NCI-H1417 treated with DMSO at 0.1 percent for 48 hours (cell line): Measurements from ENCODE around the gene CNN2.

ENCODE experiments used
- DNase-seq: peaks from one replicate; lab custom pipeline; 2025; lab: John Stamatoyannopoulos, UW

Gene CNN2

DNA sequence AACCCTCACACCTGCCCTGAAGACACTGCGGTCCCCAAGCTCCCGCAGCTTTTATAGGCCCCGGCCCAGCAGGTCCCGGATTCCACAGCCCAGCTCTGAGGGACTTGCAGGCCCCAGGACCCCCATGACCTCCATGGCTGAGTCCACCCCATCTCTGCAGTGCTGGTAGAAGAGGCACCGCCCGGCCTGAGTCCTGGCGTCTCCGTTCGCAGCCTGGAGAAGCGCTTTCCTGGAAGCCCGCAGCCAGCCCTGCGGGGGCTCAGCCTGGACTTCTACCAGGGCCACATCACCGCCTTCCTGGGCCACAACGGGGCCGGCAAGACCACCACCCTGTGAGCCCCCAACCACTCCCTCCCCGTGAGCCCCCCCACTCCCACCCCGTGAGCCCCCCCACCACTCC lies 22.7 kb downstream of the CNN2 start:
- DNase-seq = no peak

- no peak for DNase-seq
Measured at GRCh38 chr19:1049800-1050199, 23.4 kb downstream of the CNN2 start.

DNA sequence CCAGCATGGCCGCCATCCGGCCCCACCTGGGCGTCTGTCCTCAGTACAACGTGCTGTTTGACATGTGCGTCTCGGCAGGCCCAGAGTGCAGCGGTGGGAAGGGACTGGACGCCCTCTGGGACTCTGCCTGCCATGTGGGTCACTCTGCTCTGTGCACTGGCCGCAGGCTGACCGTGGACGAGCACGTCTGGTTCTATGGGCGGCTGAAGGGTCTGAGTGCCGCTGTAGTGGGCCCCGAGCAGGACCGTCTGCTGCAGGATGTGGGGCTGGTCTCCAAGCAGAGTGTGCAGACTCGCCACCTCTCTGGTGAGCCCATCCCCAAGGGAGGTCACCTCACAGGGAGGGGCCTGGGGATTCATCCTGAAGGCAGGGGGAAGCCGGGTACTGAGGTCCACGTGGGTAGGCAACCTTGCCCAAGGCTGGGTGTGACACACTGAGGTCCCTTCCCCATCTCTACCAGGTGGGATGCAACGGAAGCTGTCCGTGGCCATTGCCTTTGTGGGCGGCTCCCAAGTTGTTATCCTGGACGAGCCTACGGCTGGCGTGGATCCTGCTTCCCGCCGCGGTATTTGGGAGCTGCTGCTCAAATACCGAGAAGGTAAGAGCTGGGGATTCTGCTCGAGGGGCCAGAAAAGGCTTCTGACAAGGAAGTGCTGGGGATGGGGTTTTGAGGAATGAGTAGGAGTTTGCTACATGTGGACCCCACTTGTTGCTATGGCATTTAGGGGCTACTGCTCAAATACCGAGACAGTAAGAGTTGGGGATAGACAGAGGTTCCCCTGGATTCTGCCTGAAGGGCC lies 24.8 kb downstream of the CNN2 start:
- DNase-seq = no peak

DNA sequence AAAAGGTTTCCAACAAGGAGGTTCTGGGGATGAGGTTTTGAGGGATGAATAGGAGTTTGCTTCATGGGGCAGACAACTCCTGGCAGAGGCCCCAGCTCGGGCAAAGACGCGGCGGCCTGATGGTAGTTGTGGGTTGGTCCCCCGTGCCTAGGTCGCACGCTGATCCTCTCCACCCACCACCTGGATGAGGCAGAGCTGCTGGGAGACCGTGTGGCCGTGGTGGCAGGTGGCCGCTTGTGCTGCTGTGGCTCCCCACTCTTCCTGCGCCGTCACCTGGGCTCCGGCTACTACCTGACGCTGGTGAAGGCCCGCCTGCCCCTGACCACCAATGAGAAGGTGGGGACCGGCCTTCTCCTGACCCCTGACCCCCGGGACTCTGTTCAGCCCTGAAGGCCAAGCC lies 25.4 kb downstream of the CNN2 start:
- DNase-seq = no peak

DNA sequence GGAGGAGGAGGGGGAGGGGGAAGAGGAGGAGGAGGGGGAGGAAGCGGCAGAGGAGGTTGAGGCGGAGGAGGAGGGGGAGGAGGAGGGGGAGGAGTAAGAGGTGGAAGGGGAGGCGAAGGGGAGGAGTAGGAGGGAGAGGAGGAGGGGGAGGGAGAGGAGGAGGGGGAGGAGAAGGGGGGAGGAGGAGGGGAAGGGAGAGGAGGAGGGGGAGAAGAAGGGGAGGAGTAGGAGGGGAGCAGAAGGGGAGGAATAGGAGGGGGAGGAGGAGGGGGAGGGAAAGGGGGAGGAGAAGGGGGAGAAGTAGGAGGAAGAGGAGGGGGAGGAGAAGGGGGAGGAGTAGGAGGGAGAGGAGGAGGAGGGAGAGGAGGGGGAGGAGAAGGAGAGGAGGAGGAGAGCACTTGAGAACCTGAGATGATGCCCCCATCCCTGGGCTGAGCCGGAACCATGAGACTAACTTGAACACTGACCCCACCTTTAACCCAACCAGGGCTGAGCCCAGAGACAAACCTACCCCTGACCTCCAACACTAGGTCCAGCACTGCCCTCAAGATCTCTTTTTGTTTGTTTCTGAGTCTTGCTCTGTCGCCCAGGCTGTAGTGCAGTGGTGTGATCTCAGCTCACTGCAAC lies 26.1 kb downstream of the CNN2 start:
- no peak for DNase-seq

GRCh38 chr19:1053176-1054101 lies 27.0 kb downstream of the CNN2 start:
- no peak for DNase-seq

DNA sequence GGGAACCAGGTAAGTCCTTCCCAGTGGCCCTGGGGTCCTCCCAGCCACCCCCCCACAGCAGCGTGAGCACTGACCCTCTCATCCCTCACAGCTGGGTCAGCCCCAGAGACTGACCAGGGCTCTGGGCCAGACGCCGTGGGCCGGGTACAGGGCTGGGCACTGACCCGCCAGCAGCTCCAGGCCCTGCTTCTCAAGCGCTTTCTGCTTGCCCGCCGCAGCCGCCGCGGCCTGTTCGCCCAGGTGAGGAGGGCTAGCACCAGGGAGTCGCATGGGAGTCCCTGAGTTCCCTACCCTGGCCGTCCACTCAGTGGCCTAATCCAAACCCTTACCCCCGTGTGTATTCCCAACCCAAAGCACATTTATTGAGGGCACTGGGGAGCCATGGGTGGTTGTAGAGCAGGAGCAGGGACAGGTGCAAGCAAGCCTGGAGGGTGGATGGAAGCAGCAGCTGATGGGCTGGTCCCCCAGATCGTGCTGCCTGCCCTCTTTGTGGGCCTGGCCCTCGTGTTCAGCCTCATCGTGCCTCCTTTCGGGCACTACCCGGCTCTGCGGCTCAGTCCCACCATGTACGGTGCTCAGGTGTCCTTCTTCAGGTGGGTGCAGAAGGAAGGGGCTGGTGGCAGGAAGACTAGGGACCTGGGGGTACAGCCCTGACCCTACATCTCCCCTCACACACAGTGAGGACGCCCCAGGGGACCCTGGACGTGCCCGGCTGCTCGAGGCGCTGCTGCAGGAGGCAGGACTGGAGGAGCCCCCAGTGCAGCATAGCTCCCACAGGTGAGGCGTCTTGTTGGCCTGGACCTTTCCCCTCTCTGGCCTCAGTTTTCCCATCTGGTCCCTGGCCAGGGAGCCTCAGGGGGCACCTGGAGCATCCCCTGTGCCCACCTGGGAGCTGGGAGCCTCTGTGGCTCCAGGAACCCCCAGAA lies 28.0 kb downstream of the CNN2 start:
- no peak for DNase-seq

DNA sequence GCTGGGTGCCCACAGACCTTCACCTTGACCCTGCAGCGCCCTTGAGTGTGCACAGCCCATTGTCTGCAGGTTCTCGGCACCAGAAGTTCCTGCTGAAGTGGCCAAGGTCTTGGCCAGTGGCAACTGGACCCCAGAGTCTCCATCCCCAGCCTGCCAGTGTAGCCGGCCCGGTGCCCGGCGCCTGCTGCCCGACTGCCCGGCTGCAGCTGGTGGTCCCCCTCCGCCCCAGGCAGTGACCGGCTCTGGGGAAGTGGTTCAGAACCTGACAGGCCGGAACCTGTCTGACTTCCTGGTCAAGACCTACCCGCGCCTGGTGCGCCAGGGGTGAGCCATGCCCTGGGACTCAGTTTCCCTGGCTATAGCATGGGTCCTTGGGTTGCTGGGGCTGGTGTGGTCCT lies 28.6 kb downstream of the CNN2 start:
- no peak for DNase-seq

DNA sequence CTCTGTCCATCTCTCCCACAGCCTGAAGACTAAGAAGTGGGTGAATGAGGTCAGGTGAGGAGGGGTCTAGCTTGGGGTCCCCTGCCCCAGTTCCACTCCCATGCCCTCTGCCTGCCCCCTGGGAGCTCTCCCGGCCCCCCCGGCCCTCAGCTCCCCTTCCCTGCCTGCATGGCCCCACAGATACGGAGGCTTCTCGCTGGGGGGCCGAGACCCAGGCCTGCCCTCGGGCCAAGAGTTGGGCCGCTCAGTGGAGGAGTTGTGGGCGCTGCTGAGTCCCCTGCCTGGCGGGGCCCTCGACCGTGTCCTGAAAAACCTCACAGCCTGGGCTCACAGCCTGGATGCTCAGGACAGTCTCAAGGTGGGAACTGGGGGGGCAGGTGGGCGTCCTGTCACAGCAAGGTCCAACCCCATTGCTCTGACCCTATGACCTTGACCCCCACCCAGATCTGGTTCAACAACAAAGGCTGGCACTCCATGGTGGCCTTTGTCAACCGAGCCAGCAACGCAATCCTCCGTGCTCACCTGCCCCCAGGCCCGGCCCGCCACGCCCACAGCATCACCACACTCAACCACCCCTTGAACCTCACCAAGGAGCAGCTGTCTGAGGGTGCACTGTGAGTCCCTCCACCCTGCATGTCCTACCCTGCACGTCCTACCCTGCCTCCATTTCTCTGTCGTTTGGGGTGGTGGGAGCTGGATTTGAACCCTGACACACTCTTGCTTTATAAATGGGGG lies 29.6 kb downstream of the CNN2 start:
- DNase-seq = no peak

DNA sequence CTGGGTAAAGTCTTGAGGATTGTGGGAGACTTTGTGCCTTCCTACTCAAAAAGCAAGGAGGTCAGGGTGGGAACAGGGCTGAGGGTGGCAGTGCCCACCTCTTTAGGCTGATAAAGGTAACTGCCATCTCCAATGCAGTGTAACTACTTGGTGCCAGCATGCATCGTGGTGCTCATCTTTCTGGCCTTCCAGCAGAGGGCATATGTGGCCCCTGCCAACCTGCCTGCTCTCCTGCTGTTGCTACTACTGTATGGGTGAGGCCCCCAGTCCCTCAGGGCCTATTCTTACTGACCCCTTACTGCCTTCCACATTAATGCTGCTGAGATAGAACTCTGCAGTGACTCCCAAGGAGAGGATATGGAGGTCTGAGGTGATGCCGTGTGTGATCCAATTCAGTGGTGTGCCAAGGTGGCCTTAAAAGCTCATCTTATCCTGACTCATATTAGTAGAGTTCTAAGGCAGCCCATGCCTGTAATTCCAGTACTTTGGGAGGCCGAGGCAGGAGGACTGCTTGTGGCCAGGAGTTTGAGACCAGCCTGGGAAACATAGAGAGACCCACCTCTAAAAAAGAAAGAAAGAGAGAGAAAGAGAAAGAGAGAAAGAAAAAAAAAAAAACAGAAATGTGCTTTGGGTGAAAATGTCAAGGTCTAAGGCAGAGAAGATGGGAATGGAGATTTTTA lies 30.9 kb downstream of the CNN2 start:
- peak; percentile 30 for DNase-seq

GRCh38 chr19:1058112-1058511 lies 31.7 kb downstream of the CNN2 start:
- no peak for DNase-seq

GRCh38 chr19:1060689-1061088 lies 34.3 kb downstream of the CNN2 start:
- no peak for DNase-seq

- no peak for DNase-seq
Measured at GRCh38 chr19:1061987-1062386, 35.6 kb downstream of the CNN2 start.

DNA sequence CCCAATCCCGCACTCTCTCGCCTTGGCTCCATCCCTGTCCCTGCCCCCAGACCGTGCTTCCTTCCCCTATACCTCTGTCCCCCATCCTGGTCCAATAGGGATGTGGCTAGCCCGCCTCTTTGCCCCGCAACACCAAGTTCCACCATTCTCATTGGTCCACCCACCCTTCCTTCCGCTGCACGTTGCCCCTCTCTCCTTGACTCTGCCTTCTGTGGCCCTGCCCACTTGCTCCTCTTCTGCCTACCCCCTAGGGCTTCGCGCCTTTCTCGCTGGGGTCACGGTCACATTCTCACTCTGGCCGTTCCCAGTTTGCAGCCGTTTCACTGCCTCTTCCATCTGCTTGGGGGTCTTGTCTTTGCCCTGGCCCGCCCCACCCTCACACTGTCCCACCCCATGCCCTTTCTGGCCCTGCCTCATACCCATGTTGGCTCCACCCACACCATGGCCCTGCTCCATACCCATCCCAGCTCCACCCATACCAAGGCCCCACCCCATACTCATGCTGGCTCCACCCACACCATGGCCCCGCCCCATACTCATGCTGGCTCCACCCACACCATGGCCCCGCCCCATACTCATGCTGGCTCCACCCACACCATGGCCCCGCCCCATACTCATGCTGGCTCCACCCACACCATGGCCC lies 36.1 kb downstream of the CNN2 start:
- DNase-seq = no peak

GRCh38 chr19:1063030-1063908 lies 36.9 kb downstream of the CNN2 start:
- DNase-seq = no peak

DNA sequence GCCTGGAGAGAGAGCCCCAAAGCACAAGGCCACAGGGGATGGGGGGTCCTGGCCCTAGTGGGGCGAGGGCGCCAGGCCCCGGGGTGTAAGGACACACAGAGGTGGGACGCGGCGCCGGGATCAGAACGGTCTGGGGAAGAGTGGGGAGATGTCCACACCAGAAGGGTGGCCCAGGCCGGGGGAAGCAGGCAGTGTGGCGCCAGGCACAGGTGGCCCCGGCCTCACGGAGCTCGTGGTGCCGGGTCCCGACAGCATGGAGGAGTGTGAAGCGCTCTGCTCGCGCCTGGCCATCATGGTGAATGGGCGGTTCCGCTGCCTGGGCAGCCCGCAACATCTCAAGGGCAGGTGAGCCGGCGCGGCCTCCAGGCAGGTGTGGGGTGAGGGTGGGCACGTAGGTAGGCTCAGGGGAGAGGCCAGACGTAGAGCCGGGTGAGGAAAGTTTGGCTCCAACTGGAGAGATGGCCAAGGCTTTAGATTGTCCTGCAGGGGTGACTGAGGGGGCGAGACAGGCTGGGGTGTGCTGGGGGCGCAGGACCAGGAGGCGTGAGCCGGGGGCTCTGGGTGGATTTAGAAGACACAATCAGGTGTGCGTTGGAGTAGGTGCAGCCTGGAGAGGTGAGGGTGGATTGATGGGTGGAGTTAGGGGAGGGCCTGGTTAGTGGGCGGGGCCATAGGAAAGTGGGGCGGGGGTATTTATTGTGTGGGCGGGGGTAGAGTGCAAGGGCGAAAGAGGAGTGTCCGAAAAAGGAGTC lies 37.7 kb downstream of the CNN2 start:
- no peak for DNase-seq

DNA sequence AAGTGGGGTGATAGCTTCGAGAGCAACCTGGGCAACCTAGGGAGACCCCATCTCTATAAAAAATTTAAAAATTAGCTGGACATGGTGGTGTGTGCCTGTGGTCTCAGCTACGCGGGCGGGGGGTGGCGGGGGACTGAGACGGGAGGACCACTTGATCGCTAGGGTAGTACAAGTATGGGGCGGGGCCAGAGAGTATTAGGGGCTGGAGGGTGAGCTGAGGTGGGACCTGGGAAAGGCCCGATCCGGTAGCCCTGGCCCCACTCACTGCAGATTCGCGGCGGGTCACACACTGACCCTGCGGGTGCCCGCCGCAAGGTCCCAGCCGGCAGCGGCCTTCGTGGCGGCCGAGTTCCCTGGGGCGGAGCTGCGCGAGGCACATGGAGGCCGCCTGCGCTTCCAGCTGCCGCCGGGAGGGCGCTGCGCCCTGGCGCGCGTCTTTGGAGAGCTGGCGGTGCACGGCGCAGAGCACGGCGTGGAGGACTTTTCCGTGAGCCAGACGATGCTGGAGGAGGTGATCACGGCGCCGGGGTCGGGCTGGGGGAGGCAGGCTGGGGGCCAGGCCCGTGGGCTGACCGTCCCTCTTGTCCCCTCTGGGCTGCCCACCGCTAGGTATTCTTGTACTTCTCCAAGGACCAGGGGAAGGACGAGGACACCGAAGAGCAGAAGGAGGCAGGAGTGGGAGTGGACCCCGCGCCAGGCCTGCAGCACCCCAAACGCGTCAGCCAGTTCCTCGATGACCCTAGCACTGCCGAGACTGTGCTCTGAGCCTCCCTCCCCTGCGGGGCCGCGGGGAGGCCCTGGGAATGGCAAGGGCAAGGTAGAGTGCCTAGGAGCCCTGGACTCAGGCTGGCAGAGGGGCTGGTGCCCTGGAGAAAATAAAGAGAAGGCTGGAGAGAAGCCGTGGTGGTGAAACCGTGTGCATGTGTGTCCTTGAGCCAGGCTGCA lies 38.5 kb downstream of the CNN2 start:
- no peak for DNase-seq
